Measurements from ENCODE around the gene CALR3. TPM values are rescaled to one million over a fixed set of nuclear protein-coding genes. Genes with fewer than 3 reads are reported as not detected.

Gene CALR3
- total RNA-seq, 3 donors from 2014 or later, result not detected

DNA sequence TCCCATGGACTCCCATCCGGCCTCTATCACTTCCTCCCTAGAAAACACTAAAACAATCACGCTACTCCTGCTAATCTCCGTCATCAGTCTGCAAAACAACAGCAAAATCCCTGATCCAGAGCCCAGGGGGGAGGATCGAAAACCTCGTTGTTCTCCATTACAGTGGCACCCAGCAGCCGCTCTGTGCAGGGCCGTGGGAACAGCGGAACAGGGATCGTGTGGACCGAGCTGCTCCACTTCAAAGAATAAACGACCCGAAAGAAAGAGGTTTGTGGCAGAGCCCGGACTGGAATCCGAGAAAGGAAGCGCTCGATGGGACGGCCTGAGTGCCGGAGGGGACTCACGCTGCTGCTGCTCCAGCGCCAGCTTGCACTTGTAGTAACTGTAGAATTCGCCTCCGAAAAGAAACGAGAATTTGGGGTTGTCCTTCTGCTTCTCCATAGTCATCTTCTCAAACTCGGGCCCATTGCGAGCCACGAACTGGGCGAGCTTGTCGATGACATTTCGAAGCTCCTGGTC lies 45.6 kb upstream of the CALR3 start:
- intact Hi-C loops (cut with DNase I, micrococcal nuclease), result no loop called here
- Histone ChIP-seq H3K4me1 (ENCODE audit: low read depth) (peaks cover 21% of the 10 kb centered on the region), H3K4me3 (peak overlapping the region; percentile 96), H3K9me3 (no peaks in the 10 kb centered on the region), H3K36me3 (ENCODE audit: low read depth) (no peaks in the 10 kb centered on the region)
- TF ChIP-seq, protein P1, sequence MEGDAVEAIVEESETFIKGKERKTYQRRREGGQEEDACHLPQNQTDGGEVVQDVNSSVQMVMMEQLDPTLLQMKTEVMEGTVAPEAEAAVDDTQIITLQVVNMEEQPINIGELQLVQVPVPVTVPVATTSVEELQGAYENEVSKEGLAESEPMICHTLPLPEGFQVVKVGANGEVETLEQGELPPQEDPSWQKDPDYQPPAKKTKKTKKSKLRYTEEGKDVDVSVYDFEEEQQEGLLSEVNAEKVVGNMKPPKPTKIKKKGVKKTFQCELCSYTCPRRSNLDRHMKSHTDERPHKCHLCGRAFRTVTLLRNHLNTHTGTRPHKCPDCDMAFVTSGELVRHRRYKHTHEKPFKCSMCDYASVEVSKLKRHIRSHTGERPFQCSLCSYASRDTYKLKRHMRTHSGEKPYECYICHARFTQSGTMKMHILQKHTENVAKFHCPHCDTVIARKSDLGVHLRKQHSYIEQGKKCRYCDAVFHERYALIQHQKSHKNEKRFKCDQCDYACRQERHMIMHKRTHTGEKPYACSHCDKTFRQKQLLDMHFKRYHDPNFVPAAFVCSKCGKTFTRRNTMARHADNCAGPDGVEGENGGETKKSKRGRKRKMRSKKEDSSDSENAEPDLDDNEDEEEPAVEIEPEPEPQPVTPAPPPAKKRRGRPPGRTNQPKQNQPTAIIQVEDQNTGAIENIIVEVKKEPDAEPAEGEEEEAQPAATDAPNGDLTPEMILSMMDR (IDR thresholded peaks at IDR 0.05), result no peak
- DNase-seq (no peak), ATAC-seq (peak; percentile 1)

GRCh38 chr19:16540948-16541347 lies 45.0 kb upstream of the CALR3 start:
- intact Hi-C loops (cut with DNase I, micrococcal nuclease), result no loop called here
- no peaks in the 10 kb centered on the region for H3K9me3 ChIP-seq
- TF ChIP-seq, protein P1 (IDR thresholded peaks at IDR 0.05), result no peak
- no peak for DNase-seq
- no peaks in the 10 kb centered on the region for H3K36me3 ChIP-seq (ENCODE audit: low read depth)
- peaks cover 21% of the 10 kb centered on the region for H3K4me1 ChIP-seq (ENCODE audit: low read depth)
- no peak overlapping the region for H3K4me3 ChIP-seq
- ATAC-seq, result no peak

DNA sequence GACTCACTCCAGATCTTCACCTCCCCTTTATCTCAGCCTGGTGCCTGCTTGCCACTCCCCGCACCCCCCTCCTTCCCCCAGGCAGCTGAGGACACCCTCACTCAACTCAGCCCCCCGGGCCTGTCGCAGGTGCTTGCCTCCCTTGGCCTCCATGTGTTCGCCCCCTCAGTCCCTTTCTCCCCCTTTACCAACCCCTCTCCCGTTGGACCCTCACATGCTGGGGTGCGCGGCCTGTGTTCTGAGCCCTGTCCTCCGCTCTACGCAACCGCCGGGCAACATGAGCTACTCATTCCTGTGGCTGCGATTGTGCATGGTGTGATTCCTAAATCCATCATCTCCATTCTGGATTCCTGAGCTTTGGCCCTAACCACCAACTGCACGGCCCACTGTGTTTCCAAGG lies 41.1 kb upstream of the CALR3 start:
- intact Hi-C loops (cut with DNase I, micrococcal nuclease), result no loop called here
- H3K9me3 ChIP-seq, result no peaks in the 10 kb centered on the region
- H3K4me3 ChIP-seq, result no peak overlapping the region
- TF ChIP-seq, protein P1 (IDR thresholded peaks at IDR 0.05), result no peak
- H3K4me1 ChIP-seq (ENCODE audit: low read depth), result peaks cover 15% of the 10 kb centered on the region
- ATAC-seq, result no peak
- H3K36me3 ChIP-seq (ENCODE audit: low read depth), result peaks cover 19% of the 10 kb centered on the region
- no peak for DNase-seq

DNA sequence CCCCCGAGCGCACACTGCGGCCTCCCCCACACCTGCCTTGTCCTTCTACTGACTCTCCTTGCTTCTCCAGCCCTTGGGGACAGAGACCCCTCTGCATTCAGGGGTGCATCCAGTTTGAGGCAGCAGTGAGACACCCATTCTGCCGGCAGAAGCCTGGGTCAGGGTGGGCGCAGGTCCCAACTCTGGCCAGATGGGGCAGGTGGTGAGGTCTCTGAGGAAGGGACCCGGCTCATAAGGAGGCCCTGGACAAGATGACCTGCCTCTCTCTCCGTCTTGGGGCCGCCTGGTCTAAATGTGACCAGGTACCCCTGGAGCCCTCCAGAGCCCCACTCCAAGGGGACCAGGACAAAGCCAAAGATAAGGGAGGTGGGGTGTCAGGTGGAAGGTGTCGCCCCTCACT lies 40.2 kb upstream of the CALR3 start:
- Histone ChIP-seq H3K4me1 (ENCODE audit: low read depth) (peaks cover 10% of the 10 kb centered on the region), H3K4me3 (no peak overlapping the region), H3K36me3 (ENCODE audit: low read depth) (peaks cover 26% of the 10 kb centered on the region), H3K9me3 (no peaks in the 10 kb centered on the region)
- TF ChIP-seq, protein P1 (IDR thresholded peaks at IDR 0.05), result no peak
- ATAC-seq, result no peak
- no peak for DNase-seq
- intact Hi-C loops (cut with DNase I, micrococcal nuclease), result no loop called here

GRCh38 chr19:16535381-16535780 lies 39.4 kb upstream of the CALR3 start:
- TF ChIP-seq, protein P1 (IDR thresholded peaks at IDR 0.05), result no peak
- intact Hi-C loops (cut with DNase I, micrococcal nuclease), result no loop called here
- Histone ChIP-seq H3K4me1 (ENCODE audit: low read depth) (peaks cover 2% of the 10 kb centered on the region), H3K9me3 (no peaks in the 10 kb centered on the region), H3K36me3 (ENCODE audit: low read depth) (peaks cover 28% of the 10 kb centered on the region), H3K4me3 (no peak overlapping the region)
- DNase-seq (no peak), ATAC-seq (no peak)

All from mucosa of descending colon (tissue), 3 donors.